Activated CD4-positive, alpha-beta T cell treated with anti-CD3 and anti-CD28 coated beads, Interleukin-2, amount 50 U/mL, for 4 hours (primary cell): Measurements from ENCODE around the gene DISP3.

Experiments used
- DNase-seq, 2 experiments: peaks; one replicate each; pipeline ENCODE4 v3.0.0-alpha.2; 2020

Gene DISP3

DNA sequence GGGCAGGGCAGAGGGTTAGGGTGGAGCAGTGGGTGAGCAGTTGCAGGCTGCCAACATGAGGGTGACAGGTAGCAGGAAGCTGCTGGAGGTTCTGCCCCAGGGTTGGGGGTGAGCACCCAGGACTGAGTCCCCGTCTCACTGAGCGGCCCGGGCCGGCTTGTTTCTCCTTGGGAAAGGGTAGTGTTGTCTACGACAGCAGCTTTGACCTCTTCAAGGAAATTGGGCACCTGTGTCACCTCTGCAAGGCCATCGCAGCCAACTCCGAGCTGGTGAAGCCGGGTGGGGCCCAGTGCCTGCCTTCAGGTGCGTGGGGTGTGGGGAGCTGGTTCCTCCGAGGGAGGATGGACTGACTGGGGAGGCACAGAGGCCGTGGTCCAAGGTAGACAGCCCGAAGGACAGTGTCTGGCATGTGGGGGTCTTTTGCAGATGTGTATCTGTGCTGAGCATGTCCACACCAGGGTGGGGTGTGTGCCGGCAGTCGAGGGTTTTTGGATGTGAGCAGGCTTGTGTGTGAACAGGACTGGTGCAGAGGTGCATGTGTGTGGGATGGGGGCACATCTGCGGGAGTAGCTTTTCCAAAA, 51.9 kb downstream of the DISP3 start:
- DNase-seq, result no peak

DNA sequence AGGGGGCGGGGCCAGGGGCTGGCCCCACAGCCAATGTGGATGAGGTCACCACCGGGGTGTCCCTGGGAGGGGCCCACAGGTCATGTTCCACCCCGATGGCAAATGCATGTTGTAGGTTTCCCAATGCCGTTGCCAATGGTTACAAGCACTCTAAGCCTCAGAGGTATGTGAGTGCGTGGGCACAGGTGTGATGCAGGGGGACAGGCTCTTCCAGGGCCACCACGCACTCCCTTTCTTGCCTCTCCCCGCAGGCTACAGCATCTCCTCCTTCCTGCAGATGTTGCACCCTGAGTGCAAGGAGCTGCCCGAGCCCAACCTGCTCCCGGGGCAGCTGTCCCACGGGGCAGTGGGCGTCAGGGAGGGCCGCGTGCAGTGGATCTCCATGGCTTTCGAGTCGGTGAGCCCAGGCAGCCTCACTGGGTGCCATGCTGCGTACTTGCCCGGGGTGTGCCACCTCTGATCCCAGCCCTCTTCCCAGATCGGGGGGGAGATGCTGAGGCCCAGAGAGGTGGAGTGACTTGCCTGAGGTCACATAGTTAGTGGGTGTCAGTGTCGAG, 52.4 kb downstream of the DISP3 start:
- DNase-seq, result no peak

DNA sequence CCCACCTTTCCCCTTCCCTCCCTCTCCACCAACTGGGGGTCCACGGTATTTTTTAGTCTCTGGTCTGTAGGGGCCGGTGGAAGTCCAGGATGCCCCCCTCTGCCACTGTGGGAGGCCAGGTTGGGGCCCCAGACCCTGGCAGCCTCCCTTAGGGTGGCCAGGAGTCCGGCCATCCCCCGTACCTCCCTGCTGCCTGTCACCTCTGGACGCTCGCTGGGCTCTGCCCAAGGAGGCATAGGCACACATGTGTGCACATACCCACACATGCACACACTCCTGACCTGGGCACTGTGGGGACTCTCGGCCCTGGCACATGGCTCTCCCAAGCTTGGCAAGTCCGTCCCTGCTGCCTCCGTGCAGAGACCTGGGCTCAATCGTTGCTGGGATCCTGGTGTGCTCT, 53.0 kb downstream of the DISP3 start:
- no peak for DNase-seq

DNA sequence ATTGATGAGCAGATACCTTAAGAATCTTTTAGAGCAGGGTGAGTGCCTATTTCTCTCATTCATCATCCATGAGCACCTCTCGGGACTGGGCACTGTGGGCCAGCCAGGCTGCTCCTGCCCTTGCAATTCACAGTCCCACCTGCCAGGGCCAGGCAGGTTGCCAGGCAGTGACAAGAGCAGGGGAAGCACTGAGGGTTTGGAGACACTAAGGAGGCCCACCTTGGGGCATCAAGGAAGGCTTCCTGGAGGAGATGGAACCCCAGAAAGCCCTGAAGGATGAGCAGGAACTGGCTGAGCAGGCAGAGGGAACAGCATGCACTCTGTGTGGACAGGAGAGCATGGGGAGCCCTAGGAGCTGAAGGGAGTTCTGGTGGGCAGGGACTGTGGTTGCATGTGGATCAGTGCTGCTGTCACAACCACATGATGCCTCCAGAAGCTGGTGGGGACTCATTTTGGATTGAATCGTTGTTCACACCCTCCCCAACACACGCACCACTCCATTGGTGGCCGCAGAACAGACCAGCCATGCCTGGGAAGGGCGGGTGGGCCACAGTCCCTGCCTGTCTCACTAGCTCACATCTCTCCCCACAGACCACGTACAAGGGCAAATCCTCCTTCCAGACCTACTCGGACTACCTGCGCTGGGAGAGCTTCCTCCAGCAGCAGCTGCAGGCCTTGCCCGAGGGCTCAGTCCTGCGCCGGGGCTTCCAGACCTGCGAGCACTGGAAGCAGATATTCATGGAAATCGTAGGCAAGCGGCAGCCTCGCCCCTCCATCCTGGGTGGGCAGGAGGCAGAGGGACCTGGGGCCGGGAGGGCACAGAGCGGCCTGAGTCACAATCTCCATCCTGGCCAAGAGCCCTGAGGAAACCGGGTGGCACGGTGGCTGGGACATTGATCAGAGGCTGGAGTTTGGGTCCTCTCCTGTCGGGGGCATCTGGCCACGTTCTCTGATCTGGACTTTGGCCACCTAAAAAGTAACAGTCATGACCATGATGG, 55.1 kb downstream of the DISP3 start:
- DNase-seq, result no peak

DNA sequence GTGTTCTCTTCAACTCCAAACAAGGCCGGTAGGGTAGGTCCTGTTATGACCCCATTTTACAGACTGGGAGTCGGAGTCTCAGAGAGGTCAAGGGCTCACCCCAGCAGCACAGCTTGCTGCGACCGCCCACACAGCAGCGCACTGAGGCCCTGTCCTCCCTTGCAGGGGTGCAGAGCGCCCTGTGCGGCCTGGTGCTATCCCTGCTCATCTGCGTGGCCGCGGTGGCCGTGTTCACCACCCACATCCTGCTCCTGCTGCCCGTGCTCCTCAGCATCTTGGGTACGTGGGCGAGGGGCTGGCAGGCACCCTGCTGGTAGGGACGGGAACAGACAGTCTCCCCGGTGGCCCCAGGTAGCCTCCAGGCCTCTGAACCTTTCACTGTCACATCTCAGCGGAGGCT, 55.9 kb downstream of the DISP3 start:
- no peak for DNase-seq

DNA sequence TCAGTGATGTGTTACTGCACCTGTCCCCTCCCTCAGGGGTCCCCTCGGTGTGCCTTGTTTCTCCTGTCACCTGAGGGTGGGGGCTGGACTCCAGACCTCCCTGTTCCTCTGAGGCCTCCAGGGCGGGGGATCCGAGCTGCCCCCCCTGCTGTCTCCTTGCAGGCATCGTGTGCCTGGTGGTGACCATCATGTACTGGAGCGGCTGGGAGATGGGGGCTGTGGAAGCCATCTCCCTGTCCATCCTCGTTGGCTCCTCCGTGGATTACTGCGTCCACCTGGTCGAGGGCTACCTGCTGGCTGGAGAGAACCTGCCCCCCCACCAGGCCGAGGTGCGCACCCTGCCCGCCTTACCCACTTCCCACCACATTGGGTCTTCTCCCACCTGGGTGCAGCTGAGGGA, 56.4 kb downstream of the DISP3 start:
- no peak for DNase-seq

DNA sequence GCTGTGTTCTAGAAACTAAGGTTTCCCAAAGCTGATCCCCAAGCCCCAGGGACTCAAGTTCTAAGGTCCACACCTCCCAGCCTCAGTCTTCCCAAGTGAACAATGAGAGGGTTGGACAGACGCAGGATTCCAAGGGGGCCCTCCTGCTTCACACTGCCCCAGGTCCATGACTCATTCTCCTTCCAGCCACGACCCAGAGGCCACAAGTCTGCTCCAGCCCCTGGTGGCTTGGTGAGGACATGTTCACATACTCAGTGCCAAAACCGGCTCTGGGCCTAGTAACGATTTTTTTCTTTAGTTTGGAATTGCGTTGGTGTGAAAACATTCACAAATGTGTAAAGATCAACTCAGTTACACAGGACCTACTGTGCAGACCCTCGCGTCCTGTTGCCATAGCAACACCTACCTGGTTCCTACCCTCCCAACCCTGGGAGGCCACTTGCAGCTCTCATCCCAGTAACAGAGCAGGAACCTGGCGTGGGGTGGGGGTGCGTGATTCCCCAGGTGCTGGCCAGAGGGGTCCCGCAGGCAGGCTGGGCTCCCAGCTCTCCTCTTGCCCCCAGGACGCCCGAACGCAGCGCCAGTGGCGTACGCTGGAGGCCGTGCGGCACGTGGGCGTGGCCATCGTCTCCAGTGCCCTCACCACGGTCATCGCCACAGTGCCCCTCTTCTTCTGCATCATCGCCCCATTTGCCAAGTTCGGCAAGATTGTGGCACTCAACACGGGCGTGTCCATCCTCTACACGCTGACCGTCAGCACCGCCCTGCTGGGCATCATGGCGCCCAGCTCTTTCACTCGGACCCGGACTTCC, 57.0 kb downstream of the DISP3 start:
- no peak for DNase-seq

DNA sequence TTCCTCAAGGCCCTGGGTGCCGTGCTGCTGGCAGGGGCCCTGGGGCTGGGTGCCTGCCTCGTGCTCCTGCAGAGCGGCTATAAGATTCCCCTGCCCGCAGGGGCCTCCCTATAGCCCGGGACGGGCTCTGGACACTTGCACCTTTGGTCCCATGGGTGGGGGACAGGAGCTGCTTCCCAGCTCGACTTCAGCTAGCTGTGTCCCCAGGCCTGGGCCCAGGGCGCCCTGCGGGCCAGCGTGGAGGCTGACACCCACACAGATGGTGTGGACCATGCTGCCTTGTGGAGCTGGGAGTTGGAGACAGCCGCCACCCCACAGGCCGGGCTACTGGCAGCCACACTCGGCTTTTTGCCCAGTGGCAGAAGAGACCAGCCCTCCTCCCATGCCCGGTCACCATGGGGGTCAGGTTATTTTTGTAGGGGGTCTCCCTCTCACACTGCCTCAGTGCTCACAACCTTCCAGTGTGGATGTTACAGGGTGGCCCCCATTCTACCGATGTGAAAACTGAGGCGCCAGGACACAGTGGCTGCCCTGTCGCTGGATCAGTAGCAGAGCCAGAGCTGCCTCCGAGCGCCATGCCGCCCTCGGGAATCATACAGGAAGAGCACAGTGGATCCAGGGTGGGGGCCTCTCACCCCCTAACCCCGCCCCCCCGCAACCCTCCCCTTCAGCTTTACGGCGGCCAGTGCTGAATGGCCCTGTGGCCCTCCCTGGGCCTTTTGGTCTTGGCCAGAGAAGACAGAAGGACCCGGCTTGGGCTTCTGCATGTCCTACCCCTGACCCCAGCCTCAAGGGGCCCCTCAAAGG, 57.8 kb downstream of the DISP3 start:
- DNase-seq, result no peak

DNA sequence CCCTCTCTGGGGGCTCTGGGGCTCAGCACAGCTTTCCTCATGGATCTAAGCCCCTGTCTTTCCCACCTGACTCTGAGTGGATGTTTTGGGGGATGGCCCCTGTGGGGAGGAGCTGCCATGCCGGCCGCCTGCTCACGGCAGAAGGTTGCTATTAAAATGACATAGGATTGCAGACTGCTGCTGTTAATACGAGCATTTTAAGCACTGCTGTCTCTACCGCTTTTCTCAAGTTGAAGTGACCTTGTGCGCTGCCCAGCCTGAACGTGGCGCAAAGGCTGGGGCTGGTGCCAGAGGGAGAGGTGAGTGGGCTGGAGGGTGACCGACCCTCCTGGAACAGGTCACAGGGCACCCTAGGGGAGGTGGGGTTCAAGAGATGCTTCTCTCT, 58.4 kb downstream of the DISP3 start:
- no peak for DNase-seq

DNA sequence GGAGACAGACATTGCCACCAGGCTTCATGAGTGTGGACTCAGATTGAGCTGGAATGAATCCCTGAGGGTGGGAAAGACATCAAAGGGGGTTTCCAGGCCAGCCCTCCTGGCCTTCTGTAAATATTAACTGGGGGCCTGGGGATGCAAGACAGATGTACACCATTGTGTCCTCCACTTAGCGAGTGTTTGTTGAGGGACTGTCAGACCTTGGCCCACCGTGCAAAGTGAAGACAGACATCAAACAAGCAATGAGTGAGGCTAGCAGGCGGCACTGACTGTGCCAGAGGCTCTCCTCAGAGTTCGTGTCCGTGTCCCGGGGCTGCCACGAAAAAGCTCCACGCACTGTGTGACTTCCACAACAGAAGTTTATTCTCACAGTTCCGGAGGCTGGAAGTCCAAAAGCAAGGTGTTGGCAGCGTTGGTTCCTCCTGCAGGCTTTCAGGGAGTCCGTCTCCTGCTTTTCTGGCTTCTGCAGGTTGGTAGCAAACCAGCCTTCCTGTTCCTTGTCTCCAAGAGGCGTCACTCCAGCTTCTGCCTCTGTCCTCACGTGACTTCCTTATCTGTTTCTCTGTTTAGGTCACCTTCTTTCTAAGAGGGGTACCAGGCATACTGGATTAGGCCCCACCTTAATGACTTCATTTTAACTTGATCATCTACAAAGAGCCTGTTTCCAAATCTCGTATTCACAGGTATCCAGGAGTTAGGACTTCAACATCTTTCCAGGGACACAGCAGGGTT, 59.1 kb downstream of the DISP3 start:
- DNase-seq, result no peak

DNA sequence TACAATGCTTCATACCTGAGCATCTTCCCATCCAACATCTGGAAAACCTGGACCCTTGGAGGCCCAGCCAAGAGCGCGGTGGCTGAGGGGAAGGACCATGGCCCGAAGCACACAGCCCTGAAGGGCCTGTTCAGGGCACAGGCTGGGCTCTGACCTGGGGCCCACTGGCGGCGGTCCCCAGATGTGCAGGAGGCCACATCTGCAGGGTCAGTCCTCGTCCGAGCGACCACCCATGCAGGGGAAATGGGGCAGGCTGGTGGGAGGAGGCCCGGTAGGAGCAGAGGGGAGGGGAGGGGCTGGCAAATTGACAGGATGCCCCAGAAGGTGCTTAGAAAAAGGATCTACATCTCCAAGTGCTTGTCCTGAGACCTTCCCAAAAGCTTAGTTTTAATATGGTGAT, 59.9 kb downstream of the DISP3 start:
- no peak for DNase-seq

DNA sequence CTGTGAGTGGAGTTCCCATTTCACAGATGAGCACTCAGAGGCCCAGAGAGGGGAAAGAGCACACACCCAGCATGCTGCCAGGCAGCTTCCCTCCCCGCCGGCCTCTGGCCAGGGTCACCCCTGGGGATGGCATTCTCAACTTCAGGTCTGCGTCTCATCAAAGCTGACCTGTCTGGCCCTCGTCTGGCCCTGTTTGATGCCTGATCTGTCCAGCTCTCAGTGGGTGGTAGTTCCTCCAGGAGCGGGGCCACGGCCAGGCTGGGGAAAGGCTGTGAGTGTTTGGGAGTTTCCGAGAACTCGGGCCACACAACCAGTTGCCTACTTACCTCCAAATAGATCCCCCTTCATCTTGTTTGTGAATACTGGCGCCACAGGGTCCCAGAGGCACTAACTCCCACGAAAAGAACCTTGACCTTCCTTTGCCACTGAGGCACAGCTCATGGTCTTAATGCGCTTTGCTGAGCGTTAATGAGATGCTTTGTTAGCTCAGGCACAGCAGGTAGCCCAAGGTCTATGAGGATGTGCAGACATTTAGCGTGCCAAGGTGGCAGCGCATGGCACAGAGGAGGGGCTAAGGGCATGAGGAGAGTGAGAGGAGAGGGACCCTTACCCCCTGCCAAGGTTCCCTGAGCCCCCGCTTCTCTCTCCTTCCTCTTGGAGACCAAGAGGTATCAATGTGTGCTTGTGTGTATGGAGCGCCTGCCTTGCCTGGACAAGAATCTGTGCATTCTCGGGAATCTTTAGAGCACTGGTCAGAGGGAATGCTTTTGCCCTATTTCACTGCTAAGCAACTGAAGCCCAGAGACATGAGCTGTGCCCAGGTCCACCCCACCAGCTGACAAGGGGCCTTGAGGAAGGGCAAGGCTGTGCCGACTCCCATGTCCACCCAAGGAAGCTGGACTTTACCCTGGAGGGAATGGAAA, 61.2 kb downstream of the DISP3 start:
- DNase-seq, result no peak

DNA sequence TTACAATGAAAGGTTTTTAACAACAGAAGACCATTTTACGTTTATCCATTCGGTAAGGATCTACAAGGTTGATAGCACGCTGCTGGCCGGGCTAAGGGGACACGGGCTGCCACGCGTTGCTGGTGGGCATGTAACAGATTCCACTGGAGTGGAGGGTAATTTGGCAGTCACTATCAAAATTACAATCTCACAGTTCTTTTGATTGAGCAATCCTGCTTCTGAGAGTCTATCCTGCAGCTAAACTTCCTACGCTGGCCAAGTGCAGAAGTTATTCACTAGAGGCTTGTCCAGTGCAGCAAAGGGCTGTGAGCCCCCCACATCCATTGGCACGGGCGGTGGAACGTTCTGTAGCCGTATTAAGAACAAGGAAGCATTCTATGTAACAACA, 61.8 kb downstream of the DISP3 start:
- DNase-seq, result no peak

DNA sequence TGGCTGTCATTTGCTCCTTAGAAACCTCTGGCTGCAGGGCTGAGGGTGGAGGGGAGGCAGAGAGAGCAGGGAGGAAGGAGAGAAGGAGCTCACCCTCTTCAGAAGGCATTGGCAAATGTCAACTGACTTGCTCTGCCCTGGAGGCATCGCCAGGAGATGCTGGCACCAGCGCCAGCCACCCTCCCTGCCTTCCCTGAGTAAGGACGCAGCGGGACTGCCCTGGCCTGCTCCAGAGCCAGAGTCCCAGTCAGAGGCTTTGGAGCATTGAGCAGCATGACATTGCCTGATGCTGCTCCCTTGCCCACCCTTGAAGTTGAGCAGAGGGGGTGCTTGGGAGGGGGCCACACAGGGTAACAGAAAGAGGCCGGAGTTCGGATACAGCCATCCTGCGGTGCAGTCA, 62.3 kb downstream of the DISP3 start:
- no peak for DNase-seq

DNA sequence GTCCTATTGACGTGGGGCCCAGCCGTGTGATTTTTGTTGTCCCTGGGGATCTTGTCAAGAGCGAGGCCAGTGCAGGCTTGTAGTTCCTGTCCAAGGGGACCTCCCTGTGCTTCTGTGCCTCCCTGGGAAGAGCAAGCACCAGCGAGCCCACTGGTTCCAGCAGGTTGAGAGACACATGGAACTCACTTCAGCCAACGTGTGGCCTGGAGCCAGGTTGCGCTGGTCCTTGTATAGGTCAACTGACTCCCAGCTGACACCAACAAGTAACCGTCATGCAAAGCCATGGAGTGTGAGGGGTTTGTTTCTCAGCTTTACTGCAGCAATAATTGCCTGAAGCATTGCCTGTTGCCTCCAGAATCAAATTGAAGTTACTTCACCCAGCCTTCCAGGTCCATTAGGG, 63.0 kb downstream of the DISP3 start:
- DNase-seq, result no peak

DNA sequence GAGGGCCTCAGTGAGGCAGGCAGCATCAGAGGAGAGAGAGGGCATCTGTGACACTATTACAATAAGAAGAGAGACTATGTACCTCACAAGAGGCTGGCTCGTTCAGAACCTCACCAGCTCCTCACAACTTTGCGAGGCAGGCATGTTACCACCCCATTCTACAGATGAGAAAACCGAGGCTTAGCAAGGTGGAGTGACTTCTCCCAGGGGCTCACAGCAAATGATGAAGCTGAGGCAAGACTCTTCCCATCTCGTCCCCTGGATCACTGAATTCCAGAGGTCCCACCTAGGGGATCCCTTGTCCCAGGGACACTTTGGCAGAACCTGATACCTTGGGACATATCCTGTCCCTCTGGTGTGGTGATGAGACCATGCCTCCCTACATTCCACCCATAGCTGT, 64.4 kb downstream of the DISP3 start:
- no peak for DNase-seq

DNA sequence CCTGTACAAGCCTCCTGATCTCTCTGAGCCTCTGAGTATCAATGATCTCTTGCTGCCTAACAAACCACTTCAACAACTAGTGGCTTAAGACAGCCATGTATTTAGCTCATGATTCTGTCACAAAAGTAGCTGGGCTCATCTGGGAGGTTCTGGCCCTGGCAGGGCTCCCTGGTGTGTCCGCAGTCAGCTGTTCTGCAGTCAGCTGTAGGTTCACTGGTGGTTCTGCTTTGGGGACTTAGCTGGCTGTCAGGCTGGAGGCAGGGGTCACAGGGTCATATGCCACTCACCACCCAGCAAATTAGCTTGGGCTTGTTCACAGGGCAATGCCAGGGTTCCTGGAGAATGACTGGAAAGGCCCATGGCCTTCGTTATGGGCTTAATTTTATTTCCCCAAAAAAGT, 64.8 kb downstream of the DISP3 start:
- no peak for DNase-seq

DNA sequence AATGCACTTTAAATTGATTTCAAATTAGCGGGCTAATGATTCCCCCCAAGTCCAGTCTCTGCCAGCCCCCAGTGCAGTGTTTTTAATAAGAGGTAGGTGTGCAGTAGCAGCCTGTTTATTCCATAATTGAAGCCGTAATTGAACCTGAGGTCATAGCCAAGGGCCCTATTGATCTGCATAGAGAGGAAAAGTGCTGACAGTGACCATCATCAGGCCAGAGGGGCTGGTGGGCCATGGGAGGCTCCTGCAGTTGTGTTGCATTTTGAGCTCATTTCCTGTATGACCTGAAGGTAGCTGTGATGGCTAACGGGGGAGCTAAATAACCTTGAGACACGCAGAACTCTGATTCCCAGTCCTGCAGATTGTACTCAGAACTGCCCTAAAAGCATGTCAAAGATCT, 67.5 kb downstream of the DISP3 start:
- DNase-seq, result no peak

DNA sequence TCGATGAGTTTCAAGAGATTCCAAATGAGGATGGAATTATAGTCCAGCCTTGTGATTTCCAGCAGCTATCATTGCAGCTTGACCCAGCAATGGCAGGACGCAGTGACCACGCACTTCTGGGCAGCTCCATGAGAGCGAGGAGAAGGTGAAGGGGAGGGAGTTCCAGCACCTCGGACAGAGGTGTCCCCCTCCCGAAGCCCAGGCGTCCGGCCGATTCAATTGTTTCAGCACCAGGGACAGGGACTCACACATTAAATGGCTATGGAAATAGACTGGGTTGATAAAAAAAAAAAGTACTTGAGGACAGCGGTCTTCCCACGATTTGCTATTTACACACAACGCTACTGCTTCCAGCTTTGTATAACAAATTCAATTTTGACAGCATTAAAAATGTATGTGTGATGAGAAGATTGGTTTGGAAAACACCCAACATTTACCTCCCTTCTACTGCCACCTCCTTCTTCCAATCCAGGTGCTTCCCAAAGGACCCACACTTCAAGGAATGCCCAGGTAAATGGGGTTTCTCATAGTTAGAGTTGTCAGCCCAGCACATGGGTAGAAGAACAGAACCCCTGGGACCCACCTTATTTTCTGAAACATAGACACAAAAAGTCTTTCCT, 71.8 kb downstream of the DISP3 start:
- DNase-seq, result peak in 1 of 2 experiments; percentile 7

DNA sequence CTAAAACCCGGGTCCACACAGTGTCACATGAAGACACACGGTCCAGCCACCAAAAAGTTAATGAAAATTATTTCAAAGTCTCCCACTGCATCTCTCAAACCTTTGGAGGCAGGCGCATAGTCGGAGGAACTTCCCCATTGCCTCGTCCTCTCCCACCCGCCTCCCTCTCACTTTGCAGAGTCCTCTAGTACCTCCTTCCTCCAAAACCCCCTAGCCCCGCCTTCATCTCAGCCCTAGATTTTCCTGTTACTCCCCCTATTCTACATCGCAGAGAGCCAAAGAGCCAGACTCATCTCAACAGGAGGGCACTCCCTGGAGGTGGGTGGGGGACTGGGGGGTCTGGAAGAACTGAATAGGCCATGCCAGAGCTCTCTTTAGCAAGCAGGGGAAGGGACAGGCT, 79.3 kb downstream of the DISP3 start:
- no peak for DNase-seq
